GM19193 (cell line): ENCODE results near the gene SPON1.

Experiments
- POLR2A ChIP-seq: IDR thresholded peaks from 4 replicates; pipeline ENCODE4 v1.6.1; 2011; ENCODE audit not compliant: insufficient read depth, insufficient read length; ENCODE audit errors: extremely low read depth

Gene SPON1

GRCh38 chr11:14312736-14313438, 350.4 kb downstream of the SPON1 start:
- no peak for TF ChIP-seq POLR2A

- TF ChIP-seq POLR2A, result no peak
These were observed 351.6 kb downstream of the SPON1 start for GRCh38 chr11:14314127-14314526.

- no peak for TF ChIP-seq POLR2A
These were observed 352.6 kb downstream of the SPON1 start for GRCh38 chr11:14315130-14315529.
